HepG2 (cell line): ENCODE data around the gene HABP2.

Experiments
- CTCF ChIP-seq: sonication (generic); formaldehyde crosslinking; IDR thresholded peaks from 2 replicates; pipeline ENCODE4 v1.5.0; 2020; ENCODE audit warnings: mild to moderate bottlenecking, missing genetic modification reagents, moderate library complexity
- EZH2 ChIP-seq: conservative IDR thresholded peaks from 2 replicates; pipeline ENCODE4 v1.6.1; 2012; ENCODE audit warnings: mild to moderate bottlenecking, low read depth, low read length, moderate library complexity
- MXD4 ChIP-seq: IDR thresholded peaks from 2 replicates; pipeline ENCODE4 v1.6.1; 2016; ENCODE audit warnings: mild to moderate bottlenecking, missing biosample characterization, missing genetic modification reagents
- NAIF1 ChIP-seq: sonication (generic); formaldehyde crosslinking; IDR thresholded peaks from 2 replicates; pipeline ENCODE4 v1.5.0; 2020; ENCODE audit warnings: mild to moderate bottlenecking, missing genetic modification reagents, borderline replicate concordance
- NFIC ChIP-seq: IDR thresholded peaks from 2 replicates; pipeline ENCODE4 v1.6.1; 2012; ENCODE audit warnings: mild to moderate bottlenecking, low read length, inconsistent platforms
- POLR2A ChIP-seq, 2 experiments: IDR thresholded peaks; 2 replicates each; pipeline ENCODE4 v1.6.1; 2011; ENCODE audit warnings: low read depth in 2 of 2, low read length in 2 of 2, mild to moderate bottlenecking in 1 of 2, moderate library complexity in 1 of 2; ENCODE audit not compliant: insufficient read depth in 1 of 2
- ZZZ3 ChIP-seq: sonication (generic); formaldehyde crosslinking; IDR thresholded peaks from 2 replicates; pipeline ENCODE4 v1.4.0; 2020; ENCODE audit warnings: missing genetic modification reagents, mild to moderate bottlenecking, borderline replicate concordance
- TF ChIP-seq, protein P1 (sequence below): sonication (generic); formaldehyde crosslinking; IDR thresholded peaks from 2 replicates; pipeline ENCODE4 v1.4.0; 2020; ENCODE audit warnings: mild to moderate bottlenecking, missing genetic modification reagents

- TF ChIP-seq ZZZ3 (CRISPR knock-in tag) (no peak), POLR2A (IDR thresholded peaks at IDR 0.05; ENCODE audit: insufficient read depth in 1 of 2, low read depth in 2 of 2, low read length in 2 of 2) (no peak), MXD4 (CRISPR knock-in tag) (no peak), CTCF (CRISPR knock-in tag) (no peak), NFIC (no peak), NAIF1 (no peak), EZH2 (no peak)
- TF ChIP-seq, protein P1, sequence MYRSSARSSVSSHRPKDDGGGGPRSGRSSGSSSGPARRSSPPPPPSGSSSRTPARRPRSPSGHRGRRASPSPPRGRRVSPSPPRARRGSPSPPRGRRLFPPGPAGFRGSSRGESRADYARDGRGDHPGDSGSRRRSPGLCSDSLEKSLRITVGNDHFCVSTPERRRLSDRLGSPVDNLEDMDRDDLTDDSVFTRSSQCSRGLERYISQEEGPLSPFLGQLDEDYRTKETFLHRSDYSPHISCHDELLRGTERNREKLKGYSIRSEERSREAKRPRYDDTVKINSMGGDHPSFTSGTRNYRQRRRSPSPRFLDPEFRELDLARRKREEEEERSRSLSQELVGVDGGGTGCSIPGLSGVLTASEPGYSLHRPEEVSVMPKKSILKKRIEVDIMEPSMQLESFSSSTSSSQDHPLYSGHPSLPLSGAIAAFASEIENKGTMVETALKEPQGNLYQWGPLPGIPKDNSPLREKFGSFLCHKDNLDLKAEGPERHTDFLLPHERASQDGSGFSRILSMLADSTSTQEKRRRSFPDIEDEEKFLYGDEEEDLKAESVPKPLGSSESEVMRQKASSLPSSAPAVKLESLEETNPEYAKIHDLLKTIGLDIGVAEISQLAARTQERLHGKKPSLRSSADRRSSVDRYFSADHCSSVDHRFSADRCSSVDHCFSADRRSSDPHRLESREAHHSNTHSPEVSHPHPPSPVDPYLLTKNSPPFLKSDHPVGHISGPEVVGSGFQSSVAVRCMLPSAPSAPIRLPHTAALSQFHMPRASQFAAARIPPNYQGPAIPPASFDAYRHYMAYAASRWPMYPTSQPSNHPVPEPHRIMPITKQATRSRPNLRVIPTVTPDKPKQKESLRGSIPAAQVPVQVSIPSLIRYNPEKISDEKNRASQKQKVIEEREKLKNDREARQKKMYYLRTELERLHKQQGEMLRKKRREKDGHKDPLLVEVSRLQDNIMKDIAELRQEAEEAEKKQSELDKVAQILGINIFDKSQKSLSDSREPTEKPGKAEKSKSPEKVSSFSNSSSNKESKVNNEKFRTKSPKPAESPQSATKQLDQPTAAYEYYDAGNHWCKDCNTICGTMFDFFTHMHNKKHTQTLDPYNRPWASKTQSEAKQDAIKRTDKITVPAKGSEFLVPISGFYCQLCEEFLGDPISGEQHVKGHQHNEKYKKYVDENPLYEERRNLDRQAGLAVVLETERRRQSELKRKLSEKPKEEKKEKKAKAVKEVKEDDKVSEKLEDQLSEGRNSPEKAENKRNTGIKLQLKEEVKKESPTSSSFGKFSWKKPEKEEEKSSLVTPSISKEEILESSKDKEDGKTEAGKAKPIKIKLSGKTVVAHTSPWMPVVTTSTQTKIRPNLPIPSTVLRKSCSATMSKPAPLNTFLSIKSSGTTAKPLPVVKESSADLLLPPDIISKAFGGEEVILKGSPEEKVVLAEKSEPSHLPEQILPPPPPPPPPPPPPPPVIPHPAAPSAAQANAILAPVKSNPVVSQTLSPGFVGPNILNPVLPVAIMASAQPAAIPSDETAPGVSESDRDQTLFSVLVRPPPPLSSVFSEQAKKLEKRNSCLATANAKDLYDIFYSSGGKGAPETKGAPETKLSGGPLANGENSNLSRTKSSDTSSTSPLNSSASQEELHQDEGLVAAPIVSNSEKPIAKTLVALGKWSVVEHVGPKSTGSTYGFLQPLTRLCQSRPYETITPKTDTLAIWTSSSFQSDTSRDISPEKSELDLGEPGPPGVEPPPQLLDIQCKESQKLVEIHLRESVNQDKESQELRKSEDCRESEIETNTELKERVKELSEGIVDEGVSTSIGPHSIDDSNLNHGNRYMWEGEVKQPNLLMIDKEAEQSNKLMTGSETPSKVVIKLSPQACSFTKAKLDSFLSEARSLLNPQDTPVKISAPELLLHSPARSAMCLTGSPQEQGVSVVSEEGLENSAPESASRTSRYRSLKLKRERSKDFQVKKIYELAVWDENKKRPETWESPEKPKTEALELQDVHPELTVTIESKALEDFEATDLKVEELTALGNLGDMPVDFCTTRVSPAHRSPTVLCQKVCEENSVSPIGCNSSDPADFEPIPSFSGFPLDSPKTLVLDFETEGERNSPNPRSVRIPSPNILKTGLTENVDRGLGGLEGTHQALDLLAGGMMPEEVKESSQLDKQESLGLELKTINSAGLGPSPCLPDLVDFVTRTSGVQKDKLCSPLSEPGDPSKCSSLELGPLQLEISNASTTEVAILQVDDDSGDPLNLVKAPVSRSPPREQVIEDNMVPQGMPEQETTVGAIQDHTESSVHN (CRISPR knock-in tag): no peak
Observed at GRCh38 chr10:113557424-113557862, 4.6 kb downstream of the HABP2 start.
